ENCODE data around the gene DBNL. TPM values are rescaled to one million over a fixed set of nuclear protein-coding genes. Genes with fewer than 3 reads are reported as not detected.

DBNL gene
- total RNA-seq, 1 donor from 2014 or later = 93.7 TPM

DNA sequence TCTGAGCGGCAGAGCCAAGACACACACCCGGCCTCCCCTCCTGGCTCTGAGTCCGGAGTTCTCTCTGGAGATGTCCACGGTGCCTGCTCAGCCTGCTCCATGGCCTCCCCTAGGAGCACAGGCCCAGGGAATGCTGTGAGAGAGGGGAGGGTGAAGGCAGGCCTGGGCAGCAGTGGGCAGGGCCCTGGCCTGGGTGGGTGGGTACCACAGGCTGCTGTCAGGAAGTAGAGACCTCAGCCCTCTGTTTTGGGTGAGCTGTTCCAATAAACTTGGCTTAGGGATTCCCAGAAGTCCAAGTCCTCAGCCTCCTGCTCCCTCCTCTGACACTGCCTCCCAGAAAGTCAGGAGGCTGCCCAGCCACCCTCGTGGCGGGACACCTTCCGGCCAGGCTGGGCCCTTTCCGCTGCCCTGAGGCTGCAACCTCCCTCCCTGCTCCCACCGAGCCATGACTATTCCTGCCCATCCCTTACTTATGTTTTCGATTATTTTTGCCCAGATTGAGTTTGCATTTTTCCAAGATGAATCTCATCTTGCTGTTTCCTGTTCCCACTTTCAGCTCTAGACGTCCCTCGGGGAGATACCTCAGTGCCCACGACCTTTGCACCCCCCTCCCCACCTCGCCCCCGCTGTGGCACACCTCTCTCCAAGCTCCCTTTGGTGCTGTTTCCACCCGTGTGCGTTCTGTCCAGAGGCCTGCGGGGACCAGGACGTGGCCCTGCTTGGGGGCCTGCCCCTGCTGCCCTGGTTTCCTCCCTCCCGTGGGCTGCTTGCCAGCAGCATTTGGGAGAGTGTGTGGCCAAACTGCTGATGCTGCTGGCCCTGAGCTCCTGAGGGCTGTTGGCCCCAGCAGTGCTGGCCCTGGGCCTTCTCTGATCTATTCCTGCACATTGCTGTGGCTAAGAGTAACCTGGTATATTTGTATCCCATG lies 43.7 kb downstream of the DBNL start:
- no peak overlapping the region for H3K4me3 ChIP-seq
- ATAC-seq (peak; percentile 58), DNase-seq (no peak)
- no peaks in the 10 kb centered on the region for H3K36me3 ChIP-seq
- no peak for TF ChIP-seq CTCF (IDR thresholded peaks at IDR 0.05)
- intact Hi-C loops (cut with DNase I) = no loop called here
- no peaks in the 10 kb centered on the region for H3K27me3 ChIP-seq
- peaks cover 16% of the 10 kb centered on the region for H3K4me1 ChIP-seq
- H3K27ac ChIP-seq = peak overlapping the region; percentile 67
- H3K9me3 ChIP-seq = no peaks in the 10 kb centered on the region

- Histone ChIP-seq H3K4me1 (no peaks in the 10 kb centered on the region), H3K27ac (peak overlapping the region; percentile 17), H3K9me3 (no peaks in the 10 kb centered on the region), H3K27me3 (no peaks in the 10 kb centered on the region), H3K4me3 (no peak overlapping the region), H3K36me3 (no peaks in the 10 kb centered on the region)
- no peak for TF ChIP-seq CTCF (IDR thresholded peaks at IDR 0.05)
- intact Hi-C loops (cut with DNase I) = no loop called here
- no peak for DNase-seq
- ATAC-seq = no peak
Observed at GRCh38 chr7:44093102-44093641, 48.7 kb downstream of the DBNL start.

DNA sequence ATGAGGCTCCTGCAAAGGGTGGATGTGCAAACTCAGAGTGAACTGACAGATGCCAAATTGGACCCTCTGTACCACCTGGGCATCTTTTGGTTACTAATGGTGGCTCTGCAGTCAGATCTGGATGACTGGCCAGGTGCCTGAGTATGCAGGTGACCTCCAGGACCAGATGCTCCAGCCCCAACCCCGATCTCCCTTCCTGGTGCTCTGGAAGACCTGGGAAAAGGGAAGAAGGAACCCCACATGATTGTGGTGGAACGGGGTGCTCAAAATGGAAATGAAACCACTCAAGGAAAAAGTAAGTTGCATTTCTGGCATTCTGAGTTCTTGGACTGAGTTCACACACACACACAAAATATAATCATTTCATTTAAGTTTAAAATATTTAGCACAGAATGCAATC lies 49.9 kb downstream of the DBNL start:
- Histone ChIP-seq H3K4me3 (no peak overlapping the region), H3K27ac (peak overlapping the region; percentile 44), H3K36me3 (no peaks in the 10 kb centered on the region), H3K27me3 (no peaks in the 10 kb centered on the region), H3K9me3 (no peaks in the 10 kb centered on the region), H3K4me1 (no peaks in the 10 kb centered on the region)
- DNase-seq (no peak), ATAC-seq (no peak)
- intact Hi-C loops (cut with DNase I) = no loop called here
- TF ChIP-seq CTCF (IDR thresholded peaks at IDR 0.05) = no peak

- Histone ChIP-seq H3K27me3 (no peaks in the 10 kb centered on the region), H3K9me3 (no peaks in the 10 kb centered on the region), H3K27ac (no peak overlapping the region), H3K36me3 (no peaks in the 10 kb centered on the region), H3K4me3 (no peak overlapping the region), H3K4me1 (no peaks in the 10 kb centered on the region)
- no peak for DNase-seq
- intact Hi-C loops (cut with DNase I) = no loop called here
- no peak for ATAC-seq
- no peak for TF ChIP-seq CTCF (IDR thresholded peaks at IDR 0.05)
Observed at GRCh38 chr7:44094883-44095592, 50.5 kb downstream of the DBNL start.

DNA sequence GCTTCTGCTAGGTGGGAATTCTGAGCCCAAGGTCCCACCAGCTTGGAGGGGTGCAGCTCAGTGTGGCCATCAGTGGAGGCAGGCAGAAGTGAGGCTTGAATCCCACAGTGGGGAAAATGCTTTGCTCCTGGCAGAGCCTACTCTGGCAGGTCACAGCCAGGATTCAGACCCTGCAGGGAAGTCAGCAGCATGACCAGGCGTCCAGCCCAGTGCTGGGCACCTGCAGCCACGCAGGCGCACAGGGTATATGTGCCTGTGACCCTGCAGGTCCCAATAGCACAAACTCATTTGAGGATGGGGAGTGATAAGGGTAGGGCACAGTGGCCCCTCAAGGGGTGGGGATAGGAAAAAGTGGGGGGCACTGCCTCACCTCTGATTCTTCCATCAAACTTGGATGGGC lies 51.3 kb downstream of the DBNL start:
- Histone ChIP-seq H3K36me3 (no peaks in the 10 kb centered on the region), H3K4me3 (no peak overlapping the region), H3K9me3 (no peaks in the 10 kb centered on the region), H3K4me1 (no peaks in the 10 kb centered on the region), H3K27ac (no peak overlapping the region), H3K27me3 (no peaks in the 10 kb centered on the region)
- intact Hi-C loops (cut with DNase I) = no loop called here
- no peak for ATAC-seq
- TF ChIP-seq CTCF (IDR thresholded peaks at IDR 0.05) = no peak
- DNase-seq = no peak

Measured in upper lobe of right lung (tissue), 1 donor.